ENCODE measurements around the gene WDR90.

DNA sequence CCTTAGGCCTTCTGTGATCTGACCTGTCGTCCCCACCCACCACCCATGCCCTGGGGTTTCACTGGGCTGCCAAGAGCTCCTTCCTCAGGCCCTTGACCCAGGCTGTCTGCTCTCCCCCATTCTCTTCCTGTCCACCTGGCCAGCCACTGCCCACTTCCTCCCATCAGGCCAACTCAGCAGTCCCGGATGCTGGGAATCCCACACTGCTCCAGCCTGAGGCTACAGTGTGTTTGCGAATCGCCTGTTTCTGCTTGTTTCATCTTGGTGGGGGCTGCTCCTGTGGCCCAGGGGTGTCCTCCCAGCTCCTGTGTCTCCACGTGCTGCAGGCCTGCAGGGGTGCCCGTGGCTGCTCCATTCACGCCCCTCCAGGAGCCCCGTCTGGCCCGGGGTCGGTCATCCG lies 64.9 kb downstream of the WDR90 start:
- TF ChIP-seq CTCF (IDR thresholded peaks at IDR 0.05) = no peak
- no peak for TF ChIP-seq EZH2 (IDR thresholded peaks at IDR 0.05)
